ENCODE measurements around the gene TAP1. TPM values are rescaled to one million over a fixed set of nuclear protein-coding genes. Genes with fewer than 3 reads are reported as not detected.

TAP1 gene
- total RNA-seq, 1 experiment from 2014 or later, result 23.1 TPM

DNA sequence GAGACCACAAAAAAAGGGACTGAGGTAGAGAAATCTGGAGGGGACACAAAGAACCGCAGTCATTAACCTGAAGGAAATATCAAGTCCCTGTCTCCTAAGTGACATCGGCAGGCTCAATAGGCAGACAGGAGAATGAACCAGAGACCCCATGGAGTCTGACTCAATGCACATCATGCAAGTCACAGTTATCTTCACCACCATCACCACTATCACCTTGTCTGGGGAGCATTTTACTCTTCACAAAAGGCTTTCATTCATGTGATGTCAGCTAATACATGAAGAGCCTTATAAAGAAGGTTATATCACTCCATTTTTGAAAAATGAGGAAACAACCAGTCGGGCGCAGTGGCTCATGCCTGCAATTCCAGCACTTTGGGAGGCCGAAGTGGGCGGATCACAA lies 4.4 kb downstream of the TAP1 start:
- Histone ChIP-seq H3K4me3 (no peak overlapping the region), H3K79me2 (ENCODE audit: low read depth) (no peaks in the 10 kb centered on the region), H3K27ac (no peak overlapping the region), H2AFZ (no peak overlapping the region), H3K4me1 (replicated peaks; ENCODE audit: insufficient read depth) (peaks cover 8% of the 10 kb centered on the region), H3K9me2 (ENCODE audit: insufficient read depth) (no peaks in the 10 kb centered on the region), H4K20me1 (ENCODE audit: insufficient read depth) (no peaks in the 10 kb centered on the region), H3K36me3 (ENCODE audit: low read depth) (no peaks in the 10 kb centered on the region), H3K4me2 (no peak overlapping the region), H3K9me3 (ENCODE audit: insufficient read depth, low read depth) (no peaks in the 10 kb centered on the region), H3K27me3 (ENCODE audit: insufficient read depth, low read depth) (no peaks in the 10 kb centered on the region), H3F3A (ENCODE audit: insufficient read depth, low read depth) (no peaks in the 10 kb centered on the region)
- no peak for DNase-seq
- POLR2A ChIA-PET (ENCODE audit: unreplicated experiment), result no interaction called here
- CTCF ChIA-PET, result no interaction called here
- TF ChIP-seq EZH2 (IDR thresholded peaks at IDR 0.05; ENCODE audit: low read depth), result no peak
- TF ChIP-seq, protein P1, sequence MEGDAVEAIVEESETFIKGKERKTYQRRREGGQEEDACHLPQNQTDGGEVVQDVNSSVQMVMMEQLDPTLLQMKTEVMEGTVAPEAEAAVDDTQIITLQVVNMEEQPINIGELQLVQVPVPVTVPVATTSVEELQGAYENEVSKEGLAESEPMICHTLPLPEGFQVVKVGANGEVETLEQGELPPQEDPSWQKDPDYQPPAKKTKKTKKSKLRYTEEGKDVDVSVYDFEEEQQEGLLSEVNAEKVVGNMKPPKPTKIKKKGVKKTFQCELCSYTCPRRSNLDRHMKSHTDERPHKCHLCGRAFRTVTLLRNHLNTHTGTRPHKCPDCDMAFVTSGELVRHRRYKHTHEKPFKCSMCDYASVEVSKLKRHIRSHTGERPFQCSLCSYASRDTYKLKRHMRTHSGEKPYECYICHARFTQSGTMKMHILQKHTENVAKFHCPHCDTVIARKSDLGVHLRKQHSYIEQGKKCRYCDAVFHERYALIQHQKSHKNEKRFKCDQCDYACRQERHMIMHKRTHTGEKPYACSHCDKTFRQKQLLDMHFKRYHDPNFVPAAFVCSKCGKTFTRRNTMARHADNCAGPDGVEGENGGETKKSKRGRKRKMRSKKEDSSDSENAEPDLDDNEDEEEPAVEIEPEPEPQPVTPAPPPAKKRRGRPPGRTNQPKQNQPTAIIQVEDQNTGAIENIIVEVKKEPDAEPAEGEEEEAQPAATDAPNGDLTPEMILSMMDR (conservative IDR thresholded peaks at IDR 0.05), result no peak
- intact Hi-C loops (cut with micrococcal nuclease; ENCODE audit: unreplicated experiment), result loop anchor here (10.0 kb wide), 1 partner anchor 856 kb away; no protein-coding TSS in a partner anchor
- BruUV-seq (replicated peaks), result no TSS peak

GRCh38 chr6:32847795-32848194 lies 5.7 kb downstream of the TAP1 start:
- no peak overlapping the region for H2AFZ ChIP-seq
- no peaks in the 10 kb centered on the region for H3K9me2 ChIP-seq (ENCODE audit: insufficient read depth)
- CTCF ChIA-PET, result no interaction called here
- H3F3A ChIP-seq (ENCODE audit: insufficient read depth, low read depth), result no peaks in the 10 kb centered on the region
- H3K4me1 ChIP-seq (replicated peaks; ENCODE audit: insufficient read depth), result peaks cover 14% of the 10 kb centered on the region
- no peaks in the 10 kb centered on the region for H3K36me3 ChIP-seq (ENCODE audit: low read depth)
- no peak overlapping the region for H3K4me3 ChIP-seq
- no peak for DNase-seq
- no TSS peak for BruUV-seq (replicated peaks)
- POLR2A ChIA-PET (ENCODE audit: unreplicated experiment), result no interaction called here
- H3K79me2 ChIP-seq (ENCODE audit: low read depth), result no peaks in the 10 kb centered on the region
- H3K27me3 ChIP-seq (ENCODE audit: insufficient read depth, low read depth), result no peaks in the 10 kb centered on the region
- no peak overlapping the region for H3K4me2 ChIP-seq
- H3K27ac ChIP-seq, result no peak overlapping the region
- no peaks in the 10 kb centered on the region for H4K20me1 ChIP-seq (ENCODE audit: insufficient read depth)
- TF ChIP-seq, protein P1 (conservative IDR thresholded peaks at IDR 0.05), result no peak
- TF ChIP-seq EZH2 (IDR thresholded peaks at IDR 0.05; ENCODE audit: low read depth), result no peak
- no peaks in the 10 kb centered on the region for H3K9me3 ChIP-seq (ENCODE audit: insufficient read depth, low read depth)
- intact Hi-C loops (cut with micrococcal nuclease; ENCODE audit: unreplicated experiment), result loop anchor here (10.0 kb wide), 1 partner anchor 857 kb away; no protein-coding TSS in a partner anchor

GRCh38 chr6:32847004-32847403 lies 6.5 kb downstream of the TAP1 start:
- DNase-seq, result no peak
- POLR2A ChIA-PET (ENCODE audit: unreplicated experiment), result no interaction called here
- Histone ChIP-seq H3K9me3 (ENCODE audit: insufficient read depth, low read depth) (no peaks in the 10 kb centered on the region), H3K4me2 (no peak overlapping the region), H3K27ac (no peak overlapping the region), H2AFZ (no peak overlapping the region), H3K9me2 (ENCODE audit: insufficient read depth) (no peaks in the 10 kb centered on the region), H3F3A (ENCODE audit: insufficient read depth, low read depth) (no peaks in the 10 kb centered on the region), H3K27me3 (ENCODE audit: insufficient read depth, low read depth) (no peaks in the 10 kb centered on the region), H3K36me3 (ENCODE audit: low read depth) (no peaks in the 10 kb centered on the region), H3K4me3 (no peak overlapping the region), H3K79me2 (ENCODE audit: low read depth) (no peaks in the 10 kb centered on the region), H4K20me1 (ENCODE audit: insufficient read depth) (no peaks in the 10 kb centered on the region), H3K4me1 (replicated peaks; ENCODE audit: insufficient read depth) (peaks cover 7% of the 10 kb centered on the region)
- TF ChIP-seq, protein P1 (conservative IDR thresholded peaks at IDR 0.05), result no peak
- TF ChIP-seq EZH2 (IDR thresholded peaks at IDR 0.05; ENCODE audit: low read depth), result no peak
- intact Hi-C loops (cut with micrococcal nuclease; ENCODE audit: unreplicated experiment), result loop anchor here (10.0 kb wide), 1 partner anchor 858 kb away; no protein-coding TSS in a partner anchor
- no TSS peak for BruUV-seq (replicated peaks)
- CTCF ChIA-PET, result no interaction called here

Measured in PC-9 (cell line).